ENCODE measurements around the gene STRA8.

GRCh38 chr7:135246191-135246825, 12.7 kb downstream of the STRA8 start:
- TF ChIP-seq, protein P1, sequence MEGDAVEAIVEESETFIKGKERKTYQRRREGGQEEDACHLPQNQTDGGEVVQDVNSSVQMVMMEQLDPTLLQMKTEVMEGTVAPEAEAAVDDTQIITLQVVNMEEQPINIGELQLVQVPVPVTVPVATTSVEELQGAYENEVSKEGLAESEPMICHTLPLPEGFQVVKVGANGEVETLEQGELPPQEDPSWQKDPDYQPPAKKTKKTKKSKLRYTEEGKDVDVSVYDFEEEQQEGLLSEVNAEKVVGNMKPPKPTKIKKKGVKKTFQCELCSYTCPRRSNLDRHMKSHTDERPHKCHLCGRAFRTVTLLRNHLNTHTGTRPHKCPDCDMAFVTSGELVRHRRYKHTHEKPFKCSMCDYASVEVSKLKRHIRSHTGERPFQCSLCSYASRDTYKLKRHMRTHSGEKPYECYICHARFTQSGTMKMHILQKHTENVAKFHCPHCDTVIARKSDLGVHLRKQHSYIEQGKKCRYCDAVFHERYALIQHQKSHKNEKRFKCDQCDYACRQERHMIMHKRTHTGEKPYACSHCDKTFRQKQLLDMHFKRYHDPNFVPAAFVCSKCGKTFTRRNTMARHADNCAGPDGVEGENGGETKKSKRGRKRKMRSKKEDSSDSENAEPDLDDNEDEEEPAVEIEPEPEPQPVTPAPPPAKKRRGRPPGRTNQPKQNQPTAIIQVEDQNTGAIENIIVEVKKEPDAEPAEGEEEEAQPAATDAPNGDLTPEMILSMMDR (IDR thresholded peaks at IDR 0.05) = no peak
- no peak for TF ChIP-seq POLR2A (IDR thresholded peaks at IDR 0.05)
